Measurements from ENCODE around the gene ADGRB2.

ADGRB2 gene

GRCh38 chr1:31745096-31745945 lies 18.8 kb downstream of the ADGRB2 start:
- TF ChIP-seq, protein P1, sequence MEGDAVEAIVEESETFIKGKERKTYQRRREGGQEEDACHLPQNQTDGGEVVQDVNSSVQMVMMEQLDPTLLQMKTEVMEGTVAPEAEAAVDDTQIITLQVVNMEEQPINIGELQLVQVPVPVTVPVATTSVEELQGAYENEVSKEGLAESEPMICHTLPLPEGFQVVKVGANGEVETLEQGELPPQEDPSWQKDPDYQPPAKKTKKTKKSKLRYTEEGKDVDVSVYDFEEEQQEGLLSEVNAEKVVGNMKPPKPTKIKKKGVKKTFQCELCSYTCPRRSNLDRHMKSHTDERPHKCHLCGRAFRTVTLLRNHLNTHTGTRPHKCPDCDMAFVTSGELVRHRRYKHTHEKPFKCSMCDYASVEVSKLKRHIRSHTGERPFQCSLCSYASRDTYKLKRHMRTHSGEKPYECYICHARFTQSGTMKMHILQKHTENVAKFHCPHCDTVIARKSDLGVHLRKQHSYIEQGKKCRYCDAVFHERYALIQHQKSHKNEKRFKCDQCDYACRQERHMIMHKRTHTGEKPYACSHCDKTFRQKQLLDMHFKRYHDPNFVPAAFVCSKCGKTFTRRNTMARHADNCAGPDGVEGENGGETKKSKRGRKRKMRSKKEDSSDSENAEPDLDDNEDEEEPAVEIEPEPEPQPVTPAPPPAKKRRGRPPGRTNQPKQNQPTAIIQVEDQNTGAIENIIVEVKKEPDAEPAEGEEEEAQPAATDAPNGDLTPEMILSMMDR (IDR thresholded peaks at IDR 0.05; ENCODE audit: low read depth, low read length, missing control alignments) = peak; percentile 85
- no peak for DNase-seq (ENCODE audit: extremely low read depth, low read depth)

GRCh38 chr1:31744165-31744888 lies 19.8 kb downstream of the ADGRB2 start:
- TF ChIP-seq, protein P1 (IDR thresholded peaks at IDR 0.05; ENCODE audit: low read depth, low read length, missing control alignments) = no peak
- H3K4me3 ChIP-seq (replicated peaks; ENCODE audit: low read depth, low read length) = no peak overlapping the region
- no peak for DNase-seq (ENCODE audit: extremely low read depth, low read depth)

More at GRCh38 chr1:31745096-31745945, 18.8 kb downstream of the ADGRB2 start:
- no peak overlapping the region for H3K4me3 ChIP-seq (replicated peaks; ENCODE audit: low read depth, low read length)

DNA sequence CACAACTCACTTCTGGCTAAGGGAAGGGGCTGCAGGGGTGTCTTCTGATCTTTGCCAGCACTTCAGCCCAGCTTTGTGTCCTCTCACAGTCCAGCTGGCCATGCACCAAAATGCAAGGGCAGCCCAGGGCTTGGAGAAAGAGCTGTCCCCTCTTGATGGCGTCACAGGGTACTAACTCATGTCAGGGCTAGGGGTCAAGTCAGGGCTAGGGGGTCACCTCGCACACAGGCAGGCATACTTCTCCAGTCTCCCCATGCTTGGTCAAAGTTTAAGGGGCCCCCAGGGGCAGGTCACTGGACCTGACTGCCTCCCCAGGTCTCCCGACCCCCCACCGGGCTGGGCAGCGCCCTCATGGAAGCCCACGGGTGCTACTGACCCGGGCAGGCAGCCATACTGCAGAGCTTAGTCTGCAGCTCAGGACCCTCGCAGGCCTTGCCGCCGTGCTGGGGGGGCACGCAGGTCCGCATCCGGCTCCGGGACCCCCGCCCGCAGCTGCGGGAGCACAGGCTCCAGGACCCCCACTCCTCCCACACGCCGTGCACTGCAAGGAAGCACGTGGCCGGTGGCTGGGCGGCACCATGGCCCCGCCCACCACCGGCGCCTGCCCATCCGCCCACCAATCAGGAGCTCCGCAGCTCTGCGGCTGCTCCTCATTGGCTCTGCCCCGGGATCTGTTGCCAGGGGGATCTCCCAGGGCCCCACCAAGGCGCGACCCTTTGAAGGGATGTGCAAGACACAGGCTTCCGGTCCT lies 21.5 kb downstream of the ADGRB2 start:
- no peak for DNase-seq (ENCODE audit: extremely low read depth, low read depth)
- TF ChIP-seq, protein P1 (IDR thresholded peaks at IDR 0.05; ENCODE audit: low read depth, low read length, missing control alignments) = no peak
- H3K4me3 ChIP-seq (replicated peaks; ENCODE audit: low read depth, low read length) = no peak overlapping the region

- DNase-seq (ENCODE audit: extremely low read depth, low read depth) = no peak
- TF ChIP-seq, protein P1 (IDR thresholded peaks at IDR 0.05; ENCODE audit: low read depth, low read length, missing control alignments) = no peak
- H3K4me3 ChIP-seq (replicated peaks; ENCODE audit: low read depth, low read length) = no peak overlapping the region
These were observed 24.8 kb downstream of the ADGRB2 start for GRCh38 chr1:31739346-31739745.

GRCh38 chr1:31736675-31737074 lies 27.5 kb downstream of the ADGRB2 start:
- DNase-seq (ENCODE audit: extremely low read depth, low read depth) = no peak
- TF ChIP-seq, protein P1 (IDR thresholded peaks at IDR 0.05; ENCODE audit: low read depth, low read length, missing control alignments) = no peak
- H3K4me3 ChIP-seq (replicated peaks; ENCODE audit: low read depth, low read length) = no peak overlapping the region

GRCh38 chr1:31735571-31735970 lies 28.6 kb downstream of the ADGRB2 start:
- H3K4me3 ChIP-seq (replicated peaks; ENCODE audit: low read depth, low read length) = no peak overlapping the region
- TF ChIP-seq, protein P1 (IDR thresholded peaks at IDR 0.05; ENCODE audit: low read depth, low read length, missing control alignments) = no peak
- DNase-seq (ENCODE audit: extremely low read depth, low read depth) = no peak

All from HFF-Myc (cell line).